HG03432 (cell line): ENCODE data around the gene DNASE1L2.

Source experiments
- ATAC-seq: cut with Tn5 transposase; IDR thresholded peaks from one replicate; pipeline ENCODE4 v1.9.1; 2021; ENCODE audit warnings: mild to moderate bottlenecking, moderate library complexity; ENCODE audit not compliant: unreplicated experiment

DNASE1L2 gene

GRCh38 chr16:2223221-2223941, 12.9 kb upstream of the DNASE1L2 start, which contains the start of gene E4F1:
Gene E4F1, plus strand, starts transcription at chr16:2223591. Its CDS starts 23 bp downstream, at chr16:2223614.
- peak; percentile 94 for ATAC-seq

GRCh38 chr16:2223942-2224486, 12.2 kb upstream of the DNASE1L2 start:
- peak; percentile 23 for ATAC-seq

DNA sequence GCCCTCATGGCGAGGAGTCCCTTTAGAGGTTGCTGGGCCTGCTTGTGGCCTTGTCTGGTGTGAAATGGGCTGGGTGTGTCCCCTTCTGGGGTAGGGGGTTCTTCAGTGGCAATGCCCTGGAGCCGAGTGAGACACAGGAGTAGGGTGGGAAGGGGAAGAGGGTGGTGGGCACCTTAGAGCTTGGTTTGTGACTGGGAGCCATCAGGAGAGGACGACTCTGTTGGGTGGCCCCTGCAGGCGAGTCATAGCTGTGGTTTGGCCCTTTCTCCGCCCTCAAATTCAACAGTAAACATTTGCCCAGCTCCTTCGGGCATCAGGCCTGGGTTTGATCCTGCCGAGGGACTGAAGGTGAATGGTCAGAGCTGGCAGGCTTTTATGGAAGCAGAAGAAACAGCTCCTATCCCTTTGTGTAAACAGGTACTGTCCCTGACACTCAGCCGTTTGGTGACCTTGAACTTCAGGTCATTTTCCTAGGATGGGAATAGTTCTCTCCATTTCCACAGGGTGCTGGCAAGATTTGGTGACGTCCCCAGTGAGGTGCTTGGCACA, 9.9 kb upstream of the DNASE1L2 start:
- ATAC-seq: no peak

DNA sequence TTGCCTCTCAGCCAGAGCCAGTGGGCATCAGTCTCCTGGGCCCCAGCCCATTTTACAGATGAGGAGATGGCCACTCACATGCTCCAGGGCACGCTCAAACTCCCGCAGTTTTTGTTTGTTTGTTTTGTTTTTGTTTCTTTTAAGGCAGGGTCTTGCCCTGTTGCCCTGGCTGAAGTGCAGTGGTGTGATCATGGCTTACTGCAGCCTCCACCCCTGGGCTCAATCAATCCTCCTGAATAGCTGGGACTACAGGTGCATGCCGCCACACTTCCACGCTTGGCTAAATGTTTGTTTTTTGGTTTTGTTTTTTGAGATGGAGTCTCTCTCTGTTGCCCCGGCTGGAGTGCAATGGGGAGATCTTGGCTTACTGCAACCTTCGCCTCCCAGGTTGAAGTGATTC, 9.3 kb upstream of the DNASE1L2 start:
- no peak for ATAC-seq

DNA sequence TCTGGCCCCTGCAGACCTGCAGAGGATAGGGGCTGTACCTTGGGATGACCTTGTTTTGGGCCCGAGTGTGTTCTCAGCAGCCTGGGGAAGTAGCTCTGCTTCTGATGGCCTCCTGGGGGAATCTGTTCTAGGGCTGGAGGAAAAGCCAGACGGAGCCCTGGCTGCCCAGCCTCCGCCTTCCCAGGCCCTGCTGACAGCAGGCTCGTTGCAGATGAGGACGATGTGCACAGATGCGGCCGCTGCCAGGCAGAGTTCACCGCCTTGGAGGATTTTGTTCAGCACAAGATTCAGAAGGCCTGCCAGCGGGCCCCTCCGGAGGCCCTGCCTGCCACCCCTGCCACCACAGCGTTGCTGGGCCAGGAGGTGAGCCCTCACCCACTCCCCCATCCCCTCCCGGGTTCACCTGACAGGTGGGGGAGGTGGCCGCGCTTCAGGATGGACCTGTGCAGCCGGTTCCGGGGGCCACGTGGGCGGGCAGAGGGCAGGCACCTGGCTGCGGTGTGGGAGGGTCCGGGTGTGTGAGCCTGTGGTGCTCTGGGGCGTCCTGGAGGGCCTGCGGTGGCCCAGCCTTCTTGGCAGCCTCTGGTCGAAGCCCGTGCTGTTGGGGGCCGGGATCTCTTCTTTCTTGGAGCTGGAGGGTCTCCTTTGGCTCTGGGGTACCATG, 8.0 kb upstream of the DNASE1L2 start:
- ATAC-seq: no peak

DNA sequence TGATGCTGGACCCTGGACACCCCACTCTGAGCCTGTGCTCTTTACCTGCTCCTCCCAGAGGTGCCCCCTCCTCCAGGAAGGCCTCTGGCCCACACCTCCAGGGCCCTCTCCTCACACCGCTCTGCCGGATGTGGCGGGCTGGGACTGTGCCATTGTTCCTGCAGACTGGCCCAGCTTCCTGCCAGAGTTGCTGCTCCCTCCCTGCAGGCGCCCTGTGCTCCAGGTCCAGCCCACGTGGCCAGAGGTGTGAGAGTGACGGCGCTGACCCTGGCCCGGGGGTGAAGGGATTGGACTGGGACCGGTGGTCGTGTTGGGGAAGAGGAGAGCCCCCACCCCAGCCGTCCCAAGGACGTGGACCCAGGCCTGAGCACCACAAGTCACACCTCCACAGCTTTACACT, 7.2 kb upstream of the DNASE1L2 start:
- no peak for ATAC-seq

GRCh38 chr16:2229632-2230250, 6.5 kb upstream of the DNASE1L2 start:
- ATAC-seq: no peak

DNA sequence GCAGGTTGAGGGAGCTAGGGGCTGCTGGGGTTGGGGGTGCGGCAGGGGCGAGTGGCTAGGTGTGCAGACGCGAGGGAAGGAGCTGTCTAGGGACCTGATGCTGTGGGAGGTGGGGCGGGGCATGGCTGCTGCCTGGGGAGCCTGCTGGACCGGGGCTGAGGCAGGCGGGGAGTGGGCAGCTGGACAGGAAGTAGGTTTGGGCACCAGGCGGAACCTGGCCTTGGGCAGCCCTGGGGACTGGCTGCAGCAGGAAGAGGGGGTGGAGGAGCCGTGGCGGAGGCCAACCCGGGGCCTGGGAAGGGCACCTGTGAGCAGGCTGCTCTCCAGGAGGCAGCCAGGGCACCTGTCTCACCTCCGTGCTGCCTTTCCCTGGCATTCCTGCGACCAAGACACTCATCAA, 5.9 kb upstream of the DNASE1L2 start:
- ATAC-seq: no peak

DNA sequence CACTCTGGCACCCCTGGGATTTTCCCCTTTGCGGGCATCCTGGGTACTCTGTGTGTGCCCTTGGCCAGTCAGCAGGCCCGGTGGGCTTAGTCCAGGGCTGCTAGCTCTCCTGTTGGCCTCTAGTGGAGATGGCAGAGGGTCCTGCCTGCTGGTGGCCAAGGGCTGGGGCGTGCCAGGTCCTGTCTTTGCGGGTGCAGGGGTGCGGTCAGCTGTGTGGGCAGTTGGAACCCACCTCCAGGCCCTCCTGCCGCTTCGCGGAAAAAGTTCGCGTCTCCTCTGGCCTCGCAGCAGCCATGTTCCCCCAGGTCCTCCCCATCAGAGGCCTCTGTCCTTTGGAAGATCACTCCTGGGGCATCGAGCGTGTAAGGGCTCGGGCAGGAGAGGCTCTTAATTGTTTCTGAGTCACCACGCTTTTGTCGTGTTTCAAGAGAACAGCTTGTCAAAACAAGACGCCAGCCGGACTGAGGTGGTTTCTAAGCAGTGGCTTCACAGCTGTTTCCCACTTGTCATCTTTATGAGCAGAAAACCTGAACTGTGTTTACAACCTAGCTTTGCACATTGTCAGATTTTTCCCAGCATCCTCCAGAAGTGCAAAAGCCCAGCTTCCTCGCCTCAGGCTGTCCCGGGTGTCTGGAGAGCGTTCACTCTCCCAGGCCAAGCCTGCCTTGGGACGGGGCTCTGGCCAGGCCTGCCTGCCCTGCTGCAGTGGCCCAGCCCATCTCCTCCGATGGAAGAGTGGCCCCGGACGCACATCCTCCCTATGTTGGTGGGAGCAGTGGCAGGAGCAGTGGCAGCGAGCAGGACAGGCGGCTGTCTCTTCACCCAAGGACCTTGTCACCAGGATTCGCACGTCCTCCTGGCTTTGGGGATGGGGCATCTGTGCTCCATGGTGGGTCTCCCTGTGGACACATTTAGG, 5.0 kb upstream of the DNASE1L2 start:
- ATAC-seq: no peak

GRCh38 chr16:2232094-2232990, 3.9 kb upstream of the DNASE1L2 start:
- no peak for ATAC-seq

GRCh38 chr16:2233046-2233775, 3.0 kb upstream of the DNASE1L2 start:
- no peak for ATAC-seq

DNA sequence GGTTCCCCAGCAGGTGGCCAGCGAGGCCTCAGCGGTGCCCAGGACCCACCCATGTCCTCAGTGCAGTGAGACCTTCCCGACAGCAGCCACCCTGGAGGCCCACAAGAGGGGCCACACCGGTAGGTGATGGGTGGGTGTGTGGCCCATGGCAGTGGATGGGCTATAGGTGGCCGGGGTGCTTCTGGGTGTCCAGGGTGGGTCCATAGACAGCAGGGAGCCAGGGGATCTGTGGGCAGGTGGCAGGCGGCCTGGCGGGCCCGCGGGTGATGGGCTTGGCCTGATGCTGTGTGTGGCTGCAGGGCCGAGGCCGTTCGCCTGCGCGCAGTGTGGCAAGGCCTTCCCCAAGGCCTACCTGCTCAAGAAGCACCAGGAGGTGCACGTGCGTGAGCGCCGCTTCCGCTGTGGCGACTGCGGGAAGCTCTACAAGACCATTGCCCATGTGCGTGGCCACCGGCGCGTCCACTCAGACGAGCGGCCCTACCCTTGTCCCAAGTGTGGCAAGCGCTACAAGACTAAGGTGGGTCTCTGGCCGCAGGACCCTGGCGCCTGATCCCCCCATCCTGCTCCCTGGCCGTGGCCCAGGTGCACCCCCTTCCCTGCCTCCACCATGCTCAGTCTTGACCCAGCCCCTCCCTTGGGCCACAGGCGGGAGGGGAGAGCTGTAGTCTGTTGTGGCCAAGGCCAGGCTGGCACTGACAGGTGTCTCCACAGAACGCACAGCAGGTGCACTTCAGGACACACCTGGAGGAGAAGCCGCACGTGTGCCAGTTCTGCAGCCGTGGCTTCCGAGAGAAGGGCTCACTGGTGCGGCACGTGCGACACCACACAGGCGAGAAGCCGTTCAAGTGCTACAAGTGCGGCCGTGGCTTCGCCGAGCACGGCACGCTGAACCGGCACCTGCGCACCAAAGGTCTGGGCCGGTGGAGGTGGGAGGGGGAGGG, 2.1 kb upstream of the DNASE1L2 start:
- no peak for ATAC-seq

DNA sequence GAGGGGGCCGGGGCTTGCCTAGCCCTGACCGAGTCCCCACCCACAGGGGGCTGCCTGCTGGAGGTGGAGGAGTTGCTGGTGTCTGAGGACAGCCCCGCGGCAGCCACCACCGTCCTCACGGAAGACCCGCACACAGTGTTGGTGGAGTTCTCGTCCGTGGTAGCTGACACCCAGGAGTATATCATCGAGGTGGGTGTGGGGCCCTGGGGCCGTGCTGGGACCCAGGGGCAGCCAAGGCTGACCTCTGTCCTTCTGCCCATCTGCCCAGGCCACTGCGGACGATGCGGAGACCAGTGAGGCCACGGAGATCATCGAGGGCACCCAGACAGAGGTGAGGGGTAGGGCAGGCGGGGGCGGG, 1.5 kb upstream of the DNASE1L2 start:
- ATAC-seq: no peak

DNA sequence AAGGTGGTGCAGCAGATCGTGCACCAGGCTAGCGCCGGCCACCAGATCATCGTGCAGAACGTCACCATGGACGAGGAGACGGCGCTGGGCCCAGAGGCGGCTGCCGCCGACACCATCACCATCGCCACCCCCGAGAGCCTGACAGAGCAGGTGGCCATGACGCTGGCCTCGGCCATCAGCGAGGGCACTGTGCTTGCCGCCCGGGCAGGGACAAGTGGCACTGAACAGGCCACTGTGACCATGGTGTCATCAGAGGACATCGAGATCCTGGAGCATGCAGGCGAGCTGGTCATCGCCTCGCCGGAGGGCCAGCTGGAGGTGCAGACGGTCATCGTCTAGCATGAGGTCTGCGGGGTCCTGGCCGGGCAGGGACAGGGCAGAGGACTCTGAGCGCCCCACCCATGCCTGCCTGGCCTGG, 1.0 kb upstream of the DNASE1L2 start:
- no peak for ATAC-seq

DNA sequence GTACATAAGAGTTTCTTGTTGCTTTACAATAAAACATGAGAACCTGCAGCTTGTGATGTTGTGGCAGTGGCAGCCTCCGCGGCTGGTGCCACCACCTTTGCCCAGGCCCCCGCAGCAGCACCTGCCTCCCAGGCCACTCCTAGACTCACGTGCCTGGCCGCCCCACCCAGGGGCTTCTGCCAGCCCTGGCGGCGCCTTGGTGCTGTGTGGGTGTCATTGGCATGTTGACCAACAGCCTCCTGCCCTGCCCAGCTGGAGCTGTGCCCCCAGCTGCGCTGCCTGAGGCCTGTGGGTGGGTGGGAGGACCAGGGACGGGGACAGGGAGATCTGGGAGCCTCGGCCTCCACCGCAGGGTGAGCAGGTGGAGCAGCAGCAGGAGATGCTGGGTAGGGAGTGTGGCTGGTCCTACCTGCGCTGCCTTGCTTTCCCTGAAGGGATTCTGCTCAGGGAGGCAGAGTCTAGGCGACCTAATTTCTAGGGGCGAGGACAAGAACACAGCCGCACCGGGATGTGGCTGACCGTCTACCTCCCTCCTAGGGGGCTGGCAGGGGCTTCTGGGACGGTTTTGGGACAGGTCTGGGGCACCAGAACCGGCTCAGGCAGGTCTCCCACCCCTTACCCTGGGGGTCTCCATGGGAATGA, 428 bp upstream of the DNASE1L2 start:
- ATAC-seq: no peak

DNA sequence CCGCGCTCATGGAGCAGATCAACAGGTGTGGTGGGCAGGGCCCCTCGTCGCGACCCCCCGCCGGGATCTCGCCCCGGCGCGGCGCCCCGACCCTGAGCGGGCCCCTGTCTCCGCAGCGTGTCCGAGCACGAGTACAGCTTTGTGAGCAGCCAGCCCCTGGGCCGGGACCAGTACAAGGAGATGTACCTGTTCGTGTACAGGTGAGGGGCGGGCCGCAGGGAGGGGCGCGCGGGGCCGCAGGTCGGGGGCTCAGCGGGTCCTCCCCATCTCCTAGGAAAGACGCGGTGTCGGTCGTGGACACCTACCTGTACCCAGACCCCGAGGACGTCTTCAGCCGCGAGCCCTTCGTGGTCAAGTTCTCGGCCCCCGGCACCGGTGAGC, 848 bp downstream of the DNASE1L2 start:
- no peak for ATAC-seq

DNA sequence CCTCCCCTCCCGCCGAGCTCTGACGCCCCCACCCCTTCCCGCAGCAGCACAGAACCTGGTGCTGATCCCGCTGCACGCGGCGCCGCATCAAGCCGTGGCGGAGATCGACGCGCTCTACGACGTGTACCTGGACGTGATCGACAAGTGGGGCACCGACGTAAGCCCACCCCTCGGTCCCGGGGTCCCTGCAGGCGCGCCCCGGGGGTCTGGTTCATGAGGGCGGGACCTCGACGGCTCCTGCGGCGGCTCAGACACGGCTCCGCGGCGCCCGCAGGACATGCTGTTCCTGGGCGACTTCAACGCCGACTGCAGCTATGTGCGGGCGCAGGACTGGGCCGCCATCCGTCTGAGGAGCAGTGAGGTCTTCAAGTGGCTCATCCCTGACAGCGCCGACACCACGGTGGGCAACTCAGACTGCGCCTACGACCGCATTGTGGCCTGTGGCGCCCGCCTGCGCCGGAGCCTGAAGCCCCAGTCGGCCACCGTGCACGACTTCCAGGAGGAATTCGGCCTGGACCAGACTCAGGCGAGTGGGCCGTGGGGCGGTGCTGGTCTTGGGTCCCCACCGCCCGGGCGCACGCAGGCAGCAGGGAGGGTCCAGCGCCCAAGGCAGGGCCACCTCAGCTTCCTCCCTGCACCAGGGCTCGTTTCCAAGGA, 1.4 kb downstream of the DNASE1L2 start:
- ATAC-seq: no peak
